ENCODE results near the gene IL22RA2. TPM values are rescaled to one million over a fixed set of nuclear protein-coding genes. Genes with fewer than 3 reads are reported as not detected.

IL22RA2 gene
- polyA plus RNA-seq, 1 donor (not counting 4 experiments of a cell fraction or from before 2014, with no cell fraction given), result 0.03 TPM

- dilution Hi-C loops (cut with MboI; ENCODE audit: extremely low pct_ligation_motif_present, low sequenced_read_pairs), result no loop called here
- TF ChIP-seq EZH2 (IDR thresholded peaks at IDR 0.05; ENCODE audit: low read length), result no peak
- TF ChIP-seq CTCF (optimal IDR thresholded peaks at IDR 0.05 in 1 of 3, IDR thresholded peaks at IDR 0.05 in 1 of 3, conservative IDR thresholded peaks at IDR 0.05 in 1 of 3; ENCODE audit: extremely low read depth in 1 of 3, insufficient read depth in 2 of 3, low read length in 3 of 3), result no peak
- H3K9ac ChIP-seq (ENCODE audit: control insufficient read depth, extremely low read depth, insufficient read depth, low read length), result no peak overlapping the region
Observed at GRCh38 chr6:137115658-137116057, 57.8 kb downstream of the IL22RA2 start.

GRCh38 chr6:137112067-137112355 lies 61.4 kb downstream of the IL22RA2 start:
- Histone ChIP-seq H3K4me1 (ENCODE audit: control insufficient read depth, extremely low read depth, insufficient read depth, low read length) (no peaks in the 10 kb centered on the region), H3K4me3 (ENCODE audit: control insufficient read depth in 2 of 3, extremely low read depth in 1 of 3, insufficient read depth in 2 of 3, low read depth in 1 of 3, low read length in 3 of 3) (no peak overlapping the region), H3K4me2 (ENCODE audit: control insufficient read depth, extremely low read depth, insufficient read depth, low read depth, low read length) (no peak overlapping the region), H3K79me2 (ENCODE audit: control insufficient read depth, insufficient read depth, low read length) (no peaks in the 10 kb centered on the region), H3K9me3 (ENCODE audit: control insufficient read depth, low read depth, low read length) (no peaks in the 10 kb centered on the region), H3K9ac (ENCODE audit: control insufficient read depth, extremely low read depth, insufficient read depth, low read length) (no peak overlapping the region), H3K27me3 (ENCODE audit: control insufficient read depth, extremely low read depth, insufficient read depth, low read length) (no peaks in the 10 kb centered on the region), H4K20me1 (ENCODE audit: control insufficient read depth, extremely low read depth, insufficient read depth, low read length) (no peaks in the 10 kb centered on the region), H3K9me1 (ENCODE audit: control insufficient read depth, extremely low read depth, insufficient read depth, low read length) (no peaks in the 10 kb centered on the region), H3K27ac (ENCODE audit: control insufficient read depth, insufficient read depth, low read length) (no peak overlapping the region), H2AFZ (ENCODE audit: control insufficient read depth, low read length) (no peak overlapping the region), H3K36me3 (ENCODE audit: control insufficient read depth in 2 of 2, extremely low read depth in 1 of 2, insufficient read depth in 2 of 2, low read length in 2 of 2) (no peaks in the 10 kb centered on the region)
- DNase-seq (ENCODE audit: low read depth, low spot score), result no peak
- dilution Hi-C loops (cut with MboI; ENCODE audit: extremely low pct_ligation_motif_present, low sequenced_read_pairs), result no loop called here
- TF ChIP-seq EZH2 (IDR thresholded peaks at IDR 0.05; ENCODE audit: low read length), result no peak
- TF ChIP-seq CTCF (optimal IDR thresholded peaks at IDR 0.05 in 1 of 3, IDR thresholded peaks at IDR 0.05 in 1 of 3, conservative IDR thresholded peaks at IDR 0.05 in 1 of 3; ENCODE audit: extremely low read depth in 1 of 3, insufficient read depth in 2 of 3, low read length in 3 of 3), result no peak
- peak; percentile 73 for FAIRE-seq

More at GRCh38 chr6:137115658-137116057, 57.8 kb downstream of the IL22RA2 start:
- H3K36me3 ChIP-seq (ENCODE audit: control insufficient read depth in 2 of 2, extremely low read depth in 1 of 2, insufficient read depth in 2 of 2, low read length in 2 of 2), result no peaks in the 10 kb centered on the region
- H3K4me3 ChIP-seq (ENCODE audit: control insufficient read depth in 2 of 3, extremely low read depth in 1 of 3, insufficient read depth in 2 of 3, low read depth in 1 of 3, low read length in 3 of 3), result no peak overlapping the region
- H3K9me1 ChIP-seq (ENCODE audit: control insufficient read depth, extremely low read depth, insufficient read depth, low read length), result no peaks in the 10 kb centered on the region
- H3K27me3 ChIP-seq (ENCODE audit: control insufficient read depth, extremely low read depth, insufficient read depth, low read length), result no peaks in the 10 kb centered on the region
- H2AFZ ChIP-seq (ENCODE audit: control insufficient read depth, low read length), result no peak overlapping the region
- peaks cover 3% of the 10 kb centered on the region for H3K9me3 ChIP-seq (ENCODE audit: control insufficient read depth, low read depth, low read length)
- FAIRE-seq (peak; percentile 5), DNase-seq (ENCODE audit: low read depth, low spot score) (no peak)
- H3K27ac ChIP-seq (ENCODE audit: control insufficient read depth, insufficient read depth, low read length), result no peak overlapping the region
- no peaks in the 10 kb centered on the region for H4K20me1 ChIP-seq (ENCODE audit: control insufficient read depth, extremely low read depth, insufficient read depth, low read length)
- H3K4me2 ChIP-seq (ENCODE audit: control insufficient read depth, extremely low read depth, insufficient read depth, low read depth, low read length), result no peak overlapping the region
- H3K79me2 ChIP-seq (ENCODE audit: control insufficient read depth, insufficient read depth, low read length), result no peaks in the 10 kb centered on the region
- no peaks in the 10 kb centered on the region for H3K4me1 ChIP-seq (ENCODE audit: control insufficient read depth, extremely low read depth, insufficient read depth, low read length)
